Kidney (tissue), 14 donors: ENCODE results near the gene PARD6G. TPM values are rescaled to one million over a fixed set of nuclear protein-coding genes. Genes with fewer than 3 reads are reported as not detected.
A peak's percentile ranks its signal among the peaks of the same experiment; 100 is the strongest.

Source experiments
- DNase-seq, 5 donors: peaks; one replicate each; pipeline ENCODE4 v3.0.0-alpha.2; 2013 to 2020
- FAIRE-seq: peaks from 2 replicates; lab custom pipeline; 2012; peaks lifted over from hg19 to GRCh38; lab: Jason Lieb, UNC
- H3K27ac ChIP-seq, 2 donors: one replicate each; pipeline ENCODE4 v1.7.0; 2013; ENCODE audit warnings: low read depth in 2 of 2, low read length in 2 of 2, inconsistent platforms in 1 of 2
- H3K27me3 ChIP-seq: one replicate; pipeline ENCODE4 v1.7.1; 2013; ENCODE audit warnings: low read length, inconsistent platforms; ENCODE audit not compliant: control insufficient read depth, insufficient read depth
- H3K36me3 ChIP-seq, 3 donors: one replicate each; pipeline versions ENCODE4 v1.7.0 to v1.7.1; 2013; ENCODE audit warnings: low read length in 3 of 3, control low read depth in 1 of 3, inconsistent platforms in 1 of 3; ENCODE audit not compliant: insufficient read depth in 3 of 3, control insufficient read depth in 2 of 3
- H3K4me1 ChIP-seq, 3 donors: one replicate each; pipeline versions ENCODE4 v1.7.0 to v1.7.1; 2013; ENCODE audit warnings: low read length in 3 of 3, inconsistent platforms in 1 of 3, low read depth in 1 of 3; ENCODE audit not compliant: control insufficient read depth in 2 of 3, insufficient read depth in 2 of 3
- H3K4me3 ChIP-seq, 3 donors: one replicate each; pipeline versions ENCODE4 v1.7.0 to v1.8.1; 2013; ENCODE audit warnings: low read length in 3 of 3, control low read depth in 1 of 3, inconsistent platforms in 1 of 3
- H3K9ac ChIP-seq, 3 donors: one replicate each; pipeline versions ENCODE4 v1.7.0 to v1.7.1; 2013; ENCODE audit warnings: low read length in 3 of 3, control low read depth in 1 of 3, inconsistent platforms in 1 of 3
- H3K9me3 ChIP-seq, 3 donors: one replicate each; pipeline versions ENCODE4 v1.7.0 to v1.7.1; 2013; ENCODE audit warnings: low read length in 3 of 3, control low read depth in 1 of 3, inconsistent platforms in 1 of 3; ENCODE audit not compliant: control insufficient read depth in 2 of 3, insufficient read depth in 1 of 3
- intact Hi-C: fragments of 100-400 bp; cut with DNase I; formaldehyde crosslinking; loops from one replicate; pipeline ENCODE4 v1.11.1; 2022
- polyA plus RNA-seq: library from polyadenylated mRNA; stranded (reverse); fragments of 350-450 nt; fragmentation: Illumina TruSeq; extraction: RNeasy Lipid Tissue Mini Kit (QIAGEN cat#74804); gene quantifications from one replicate; pipeline ENCODE4 v1.2.3, GENCODE V29; 2014; ENCODE audit warnings: low read depth, low replicate concordance; ENCODE audit not compliant: insufficient read depth
- total RNA-seq: library from RNA; stranded (reverse); fragmentation: NEBNext Ultra II Directional; extraction: Animal tissue kit (Norgen Biotek cat#: 25700); gene quantifications from one replicate; pipeline ENCODE4 v1.2.1, GENCODE V29; 2021
- TF ChIP-seq, protein P1 (sequence below): IDR thresholded peaks from 3 replicates; pipeline ENCODE4 v1.5.1; 2012; ENCODE audit warnings: mild to moderate bottlenecking, moderate library complexity, borderline replicate concordance; ENCODE audit not compliant: insufficient read depth; ENCODE audit errors: extremely low read depth
- donor health status: control.
- donor health status: control.
- donor health status: control.
- donor health status: control.
- donor health status: control.
- donor health status: DM: yes; HTN: yes; CAD: no.
- donor health status: Normal renal cell carcinoma (clear cell type).

PARD6G gene
- total and polyA plus RNA-seq, 2 donors from 2014 or later: 1.9 to 10.7 TPM

DNA sequence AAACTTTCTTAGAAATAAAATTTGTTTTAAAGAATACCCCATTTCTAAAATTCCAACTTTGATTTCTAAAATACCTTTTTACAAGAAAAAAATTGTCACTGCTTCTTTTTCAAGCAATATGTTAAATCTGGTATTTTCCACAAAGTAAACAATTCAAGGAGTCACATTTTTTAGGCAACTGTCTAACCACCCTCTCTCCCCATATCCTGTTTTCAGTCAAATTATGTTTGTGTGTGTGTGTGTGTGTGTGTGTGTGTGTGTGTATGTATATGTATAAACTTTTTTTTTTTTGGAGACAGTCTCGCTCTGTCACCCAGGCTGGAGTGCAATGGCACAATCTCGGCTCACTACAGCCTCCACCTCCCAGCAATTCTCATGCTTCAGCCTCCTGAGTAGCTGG lies 79.0 kb downstream of the PARD6G start:
- FAIRE-seq (no peak), DNase-seq (no peak)
- Histone ChIP-seq H3K9me3 (no peaks in the 10 kb centered on the region), H3K27me3 (no peaks in the 10 kb centered on the region), H3K4me1 (peaks cover 0 to 2% (median 0%) of the 10 kb centered on the region in 3 donors), H3K9ac (no peak overlapping the region), H3K4me3 (no peak overlapping the region), H3K36me3 (no peaks in the 10 kb centered on the region), H3K27ac (no peak overlapping the region)
- TF ChIP-seq, protein P1, sequence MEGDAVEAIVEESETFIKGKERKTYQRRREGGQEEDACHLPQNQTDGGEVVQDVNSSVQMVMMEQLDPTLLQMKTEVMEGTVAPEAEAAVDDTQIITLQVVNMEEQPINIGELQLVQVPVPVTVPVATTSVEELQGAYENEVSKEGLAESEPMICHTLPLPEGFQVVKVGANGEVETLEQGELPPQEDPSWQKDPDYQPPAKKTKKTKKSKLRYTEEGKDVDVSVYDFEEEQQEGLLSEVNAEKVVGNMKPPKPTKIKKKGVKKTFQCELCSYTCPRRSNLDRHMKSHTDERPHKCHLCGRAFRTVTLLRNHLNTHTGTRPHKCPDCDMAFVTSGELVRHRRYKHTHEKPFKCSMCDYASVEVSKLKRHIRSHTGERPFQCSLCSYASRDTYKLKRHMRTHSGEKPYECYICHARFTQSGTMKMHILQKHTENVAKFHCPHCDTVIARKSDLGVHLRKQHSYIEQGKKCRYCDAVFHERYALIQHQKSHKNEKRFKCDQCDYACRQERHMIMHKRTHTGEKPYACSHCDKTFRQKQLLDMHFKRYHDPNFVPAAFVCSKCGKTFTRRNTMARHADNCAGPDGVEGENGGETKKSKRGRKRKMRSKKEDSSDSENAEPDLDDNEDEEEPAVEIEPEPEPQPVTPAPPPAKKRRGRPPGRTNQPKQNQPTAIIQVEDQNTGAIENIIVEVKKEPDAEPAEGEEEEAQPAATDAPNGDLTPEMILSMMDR: no peak
- intact Hi-C loops: no loop called here

DNA sequence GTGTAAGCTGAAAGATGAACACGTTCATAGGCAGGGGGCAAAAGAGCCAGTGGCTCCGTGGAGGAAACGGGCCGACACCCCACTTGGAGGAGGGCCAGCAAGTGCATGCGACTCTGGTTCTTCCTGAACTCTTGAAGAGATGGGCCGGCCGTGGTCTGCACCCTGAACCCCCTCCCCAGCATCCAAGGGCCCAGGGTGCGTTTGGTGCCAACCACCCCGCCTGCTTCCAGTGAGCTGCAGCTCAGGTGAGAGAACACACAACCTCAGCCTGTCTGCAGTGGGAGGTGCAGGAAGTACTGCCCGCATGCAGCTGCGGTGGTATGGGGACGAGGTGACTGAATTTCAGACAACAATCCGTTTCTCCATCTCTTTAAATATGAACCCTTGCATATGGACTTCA lies 79.4 kb downstream of the PARD6G start:
- peak in 1 of 5 donors; percentile 63 for DNase-seq
- Histone ChIP-seq H3K9me3 (no peaks in the 10 kb centered on the region), H3K27ac (no peak overlapping the region), H3K9ac (no peak overlapping the region), H3K27me3 (no peaks in the 10 kb centered on the region), H3K36me3 (no peaks in the 10 kb centered on the region), H3K4me1 (peaks cover 0 to 2% (median 0%) of the 10 kb centered on the region in 3 donors), H3K4me3 (no peak overlapping the region)
- intact Hi-C loops: no loop called here
- TF ChIP-seq, protein P1: no peak
- FAIRE-seq: no peak

DNA sequence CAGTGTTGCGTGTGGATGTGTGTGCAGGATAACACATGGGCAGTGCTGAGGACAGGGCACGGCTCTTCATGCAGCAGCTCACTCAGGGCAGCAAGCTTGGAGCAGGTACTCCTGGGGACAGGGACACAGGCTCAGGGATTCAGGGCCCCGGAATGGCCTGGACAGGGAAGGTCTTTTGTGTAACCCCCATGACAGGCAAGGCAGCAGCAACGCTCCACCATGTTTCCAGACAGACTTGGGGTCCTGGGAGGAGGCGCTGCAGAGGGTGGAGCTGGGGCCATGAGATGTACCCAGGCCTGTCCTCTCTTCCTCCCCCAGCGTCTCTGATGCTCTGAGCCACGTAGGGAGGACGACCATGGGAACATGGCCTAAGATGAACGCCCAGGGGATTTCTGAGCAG lies 80.0 kb downstream of the PARD6G start:
- H3K9ac ChIP-seq: no peak overlapping the region
- H3K9me3 ChIP-seq: no peaks in the 10 kb centered on the region
- FAIRE-seq: no peak
- intact Hi-C loops: no loop called here
- H3K4me3 ChIP-seq: no peak overlapping the region
- no peak for DNase-seq
- no peaks in the 10 kb centered on the region for H3K27me3 ChIP-seq
- H3K36me3 ChIP-seq: no peaks in the 10 kb centered on the region
- no peak overlapping the region for H3K27ac ChIP-seq
- peaks cover 0 to 2% (median 0%) of the 10 kb centered on the region in 3 donors for H3K4me1 ChIP-seq
- TF ChIP-seq, protein P1: no peak

DNA sequence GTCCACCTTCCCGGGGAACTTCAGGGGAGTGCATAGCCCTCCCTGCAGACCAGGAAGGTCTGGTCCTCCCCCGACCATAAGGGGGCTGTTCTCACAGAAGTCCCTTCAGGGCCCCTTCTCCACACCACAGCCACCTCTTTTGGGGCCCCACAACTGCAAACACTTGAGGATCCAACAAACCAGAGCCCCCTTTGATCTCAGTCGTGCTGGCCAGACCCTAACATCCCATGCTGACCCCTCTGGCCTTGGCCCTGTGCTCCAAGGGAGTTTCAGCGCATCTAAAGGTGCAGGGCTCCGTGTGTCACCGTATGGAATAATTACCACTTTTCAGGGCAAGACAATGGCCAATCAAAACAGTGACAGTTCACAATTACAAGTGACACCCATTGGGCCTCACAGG lies 80.6 kb downstream of the PARD6G start:
- TF ChIP-seq, protein P1: no peak
- FAIRE-seq (no peak), DNase-seq (no peak)
- Histone ChIP-seq H3K36me3 (no peaks in the 10 kb centered on the region), H3K9ac (no peak overlapping the region), H3K27me3 (no peaks in the 10 kb centered on the region), H3K4me1 (peaks cover 0 to 2% (median 0%) of the 10 kb centered on the region in 3 donors), H3K4me3 (no peak overlapping the region), H3K27ac (no peak overlapping the region), H3K9me3 (no peaks in the 10 kb centered on the region)
- intact Hi-C loops: no loop called here
